Measurements from ENCODE around the gene HTT.

Gene HTT

DNA sequence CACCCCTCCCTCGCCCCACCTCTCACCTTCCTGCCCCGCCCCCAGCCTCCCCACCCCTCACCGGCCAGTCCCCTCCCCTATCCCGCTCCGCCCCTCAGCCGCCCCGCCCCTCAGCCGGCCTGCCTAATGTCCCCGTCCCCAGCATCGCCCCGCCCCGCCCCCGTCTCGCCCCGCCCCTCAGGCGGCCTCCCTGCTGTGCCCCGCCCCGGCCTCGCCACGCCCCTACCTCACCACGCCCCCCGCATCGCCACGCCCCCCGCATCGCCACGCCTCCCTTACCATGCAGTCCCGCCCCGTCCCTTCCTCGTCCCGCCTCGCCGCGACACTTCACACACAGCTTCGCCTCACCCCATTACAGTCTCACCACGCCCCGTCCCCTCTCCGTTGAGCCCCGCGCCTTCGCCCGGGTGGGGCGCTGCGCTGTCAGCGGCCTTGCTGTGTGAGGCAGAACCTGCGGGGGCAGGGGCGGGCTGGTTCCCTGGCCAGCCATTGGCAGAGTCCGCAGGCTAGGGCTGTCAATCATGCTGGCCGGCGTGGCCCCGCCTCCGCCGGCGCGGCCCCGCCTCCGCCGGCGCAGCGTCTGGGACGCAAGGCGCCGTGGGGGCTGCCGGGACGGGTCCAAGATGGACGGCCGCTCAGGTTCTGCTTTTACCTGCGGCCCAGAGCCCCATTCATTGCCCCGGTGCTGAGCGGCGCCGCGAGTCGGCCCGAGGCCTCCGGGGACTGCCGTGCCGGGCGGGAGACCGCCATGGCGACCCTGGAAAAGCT lies at the start of gene HTT, which contains the start of gene HTT-AS:
Gene HTT, plus strand, starts transcription at position 604 of the 768 bp plus-strand sequence. Its CDS starts 145 bp downstream, at position 749.
Gene HTT-AS, minus strand, starts transcription at position 461 of the 768 bp plus-strand sequence.
- peak; percentile 98 for DNase-seq

- no peak for DNase-seq
Measured at GRCh38 chr4:3025881-3026280, 48.6 kb upstream of the HTT start.

DNA sequence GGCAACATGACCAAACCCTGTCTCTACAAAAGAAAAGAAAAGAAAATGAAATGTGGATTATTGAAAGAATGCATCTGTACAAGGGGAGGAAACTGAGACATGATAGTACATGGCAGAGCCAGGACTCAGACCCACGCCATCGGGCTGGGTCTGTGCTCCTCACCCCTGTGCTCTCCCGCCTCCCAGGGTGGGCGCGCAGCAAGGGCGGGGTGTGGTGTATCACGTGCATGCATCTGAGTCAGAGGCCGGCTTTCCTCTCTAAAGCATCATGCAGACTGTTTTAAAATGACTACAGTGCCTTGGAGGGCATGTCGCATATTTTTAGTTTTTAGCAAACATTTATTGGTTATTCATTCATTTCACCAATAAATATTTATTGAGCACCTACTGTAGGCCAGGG lies 47.9 kb upstream of the HTT start:
- DNase-seq, result no peak

DNA sequence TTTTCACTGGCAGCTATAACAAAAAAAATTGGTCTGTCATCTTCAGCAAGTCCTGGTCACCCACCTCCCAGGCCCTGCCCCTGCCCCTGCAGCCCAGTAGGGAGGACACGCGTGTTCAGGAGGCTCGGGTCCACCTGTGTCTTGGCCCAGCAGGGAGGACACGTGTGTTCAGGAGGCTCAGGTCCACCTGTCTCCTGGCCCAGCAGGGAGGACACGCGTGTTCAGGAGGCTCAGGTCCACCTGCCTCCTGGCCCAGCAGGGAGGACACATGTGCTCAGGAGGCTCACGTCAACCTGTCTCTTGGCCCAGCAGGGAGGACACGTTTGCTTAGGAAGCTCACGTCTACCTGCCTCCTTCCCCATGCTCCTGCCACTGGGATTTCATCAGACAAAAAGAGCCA lies 45.0 kb upstream of the HTT start:
- no peak for DNase-seq

- DNase-seq, result no peak
Measured at GRCh38 chr4:3030566-3031356, 43.7 kb upstream of the HTT start.

DNA sequence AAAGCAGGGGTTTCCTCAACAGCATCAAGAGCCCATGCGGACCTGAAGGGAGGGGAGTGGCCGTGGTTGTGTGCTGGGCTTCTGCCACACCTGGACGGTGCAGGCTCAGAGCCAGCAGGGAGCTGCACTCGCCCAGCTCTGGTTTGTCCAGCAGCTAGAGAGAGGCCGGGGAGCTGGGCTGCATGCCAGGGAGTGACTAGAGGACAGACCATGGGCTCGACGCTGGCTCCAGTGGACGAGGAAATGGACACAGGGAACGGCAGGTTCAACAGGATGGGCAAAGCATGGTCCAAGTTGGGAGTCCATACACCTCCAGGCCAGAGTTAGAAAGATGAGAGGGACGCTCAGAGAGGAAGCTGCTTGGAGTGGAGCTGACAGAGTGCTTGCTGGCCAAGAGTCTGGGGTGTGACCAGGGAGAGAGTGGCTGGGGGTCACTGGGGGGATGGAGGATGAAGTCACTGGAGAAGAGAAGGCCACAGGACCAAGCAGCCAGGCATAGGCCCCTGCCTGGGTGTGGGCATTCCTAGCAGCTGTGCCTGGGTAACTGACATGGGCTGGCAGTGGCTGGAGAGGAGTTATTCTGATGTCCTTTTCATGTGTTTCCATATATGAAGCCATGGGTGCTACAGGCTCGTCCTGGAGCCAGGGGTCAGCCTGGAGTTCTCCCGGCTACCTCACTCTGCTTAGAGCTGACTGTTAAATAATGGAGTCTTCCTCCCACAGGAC lies 43.0 kb upstream of the HTT start:
- no peak for DNase-seq

GRCh38 chr4:3034231-3034630 lies 40.2 kb upstream of the HTT start:
- no peak for DNase-seq

GRCh38 chr4:3035249-3035648 lies 39.2 kb upstream of the HTT start:
- no peak for DNase-seq

DNA sequence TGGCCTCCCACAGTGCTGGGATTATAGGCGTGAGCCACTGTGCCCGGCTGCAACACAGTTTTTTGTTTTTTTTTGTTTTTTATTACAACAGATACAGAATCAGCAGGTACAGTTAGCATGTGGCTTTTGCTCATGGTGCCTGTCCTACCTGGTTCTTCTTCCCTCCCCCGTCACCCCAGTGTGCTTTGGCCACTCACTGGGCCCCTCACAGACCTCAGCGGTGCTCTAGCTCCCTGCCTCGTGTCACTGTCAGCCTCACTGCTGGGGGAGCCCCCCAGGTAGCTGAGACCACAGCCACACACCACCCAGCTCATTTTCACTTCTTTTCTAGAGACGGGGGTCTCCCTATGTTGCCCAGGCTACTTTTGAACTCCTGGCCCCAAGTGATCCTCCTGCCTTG lies 38.8 kb upstream of the HTT start:
- no peak for DNase-seq

GRCh38 chr4:3036131-3036952 lies 38.1 kb upstream of the HTT start:
- no peak for DNase-seq

DNA sequence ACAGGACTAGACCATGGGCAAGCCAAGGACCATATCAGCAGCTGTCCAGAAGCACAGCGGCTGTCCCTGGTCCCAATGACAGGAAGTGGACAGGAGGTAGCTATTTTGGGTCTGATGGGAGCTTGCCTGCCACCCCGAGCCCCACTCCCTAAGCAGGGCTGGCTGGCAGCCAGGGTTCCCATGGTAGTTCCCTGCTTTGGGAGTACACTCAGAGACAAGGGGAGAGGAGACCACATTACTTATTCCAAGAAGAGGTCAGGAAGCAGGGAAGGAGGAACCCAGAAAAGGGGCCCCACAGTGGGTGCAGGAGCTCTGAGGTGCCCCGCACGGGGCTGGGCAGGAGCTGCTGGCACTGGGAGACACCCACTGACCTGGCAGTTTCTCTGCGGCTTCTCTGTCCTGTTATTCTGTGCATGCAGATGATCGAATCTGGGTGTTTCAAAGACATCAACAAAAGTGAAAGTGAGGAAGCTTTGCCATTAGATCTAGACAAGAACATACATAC lies 36.5 kb upstream of the HTT start:
- DNase-seq, result peak; percentile 60

DNA sequence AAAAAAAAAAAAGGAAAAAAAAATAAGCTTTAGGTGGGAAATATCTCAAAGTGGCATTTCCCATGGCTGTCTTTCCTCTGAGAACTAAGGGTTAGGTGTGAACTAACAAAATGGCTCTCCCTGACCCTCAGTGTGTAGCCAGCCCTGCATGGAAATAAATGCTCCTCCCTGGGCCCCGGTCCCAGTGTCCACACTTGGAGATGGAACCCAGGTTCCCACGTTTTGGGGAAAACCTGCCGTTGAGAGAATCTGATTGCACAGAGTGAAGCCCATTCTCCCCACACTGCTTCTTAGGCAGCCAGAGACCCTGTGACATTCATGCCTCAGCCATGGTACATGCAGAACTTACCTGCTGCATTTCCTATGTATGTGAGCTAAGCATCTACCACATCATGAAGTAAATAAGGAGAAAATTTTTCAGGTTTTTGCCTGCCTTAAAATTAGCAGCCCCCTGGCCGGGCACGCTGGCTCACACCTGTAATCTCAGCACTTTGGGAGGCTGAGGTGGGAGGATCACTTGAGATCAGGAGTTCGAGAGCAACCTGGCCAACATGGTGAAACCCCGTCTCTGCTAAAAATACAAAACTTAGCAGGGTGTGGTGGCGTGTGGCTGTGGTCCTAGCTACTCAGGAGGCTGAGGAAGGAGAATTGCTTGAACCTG lies 34.6 kb upstream of the HTT start:
- DNase-seq, result no peak

DNA sequence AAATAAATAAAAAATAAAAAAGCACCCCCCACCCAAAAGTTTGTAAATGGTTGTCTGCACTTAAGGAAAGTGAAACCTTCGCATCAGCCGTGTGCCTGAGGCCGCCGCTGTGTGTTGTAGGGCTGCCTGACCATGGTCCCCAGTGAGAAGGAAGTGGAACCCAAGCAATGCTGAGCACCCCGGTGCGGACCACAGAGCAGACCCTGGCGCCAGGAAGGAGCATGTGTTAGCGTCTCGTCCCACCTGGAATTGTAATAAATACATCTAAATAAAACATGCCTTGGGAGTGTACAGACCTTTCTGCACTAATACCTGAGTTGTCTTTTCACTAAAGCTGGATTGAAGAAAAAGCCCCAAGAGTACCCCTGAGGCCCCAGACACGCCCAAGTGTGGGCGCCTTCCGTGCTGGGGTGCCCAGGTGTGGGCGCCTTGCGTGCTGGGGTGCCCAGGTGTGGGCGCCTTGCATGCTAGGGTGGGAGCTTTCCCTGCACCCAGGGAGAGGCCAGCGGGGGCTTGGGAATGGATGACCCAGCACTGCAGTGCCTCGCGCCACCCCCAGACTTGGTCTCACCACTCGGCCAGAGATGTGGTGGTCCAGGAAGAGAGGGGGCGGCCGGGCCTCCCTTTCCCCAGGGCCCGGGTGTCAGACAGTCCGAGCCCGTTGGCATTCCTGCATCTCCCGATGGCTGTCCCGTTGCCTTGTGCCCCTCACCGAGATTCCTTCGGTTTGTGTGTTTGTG lies 33.9 kb upstream of the HTT start:
- no peak for DNase-seq

DNA sequence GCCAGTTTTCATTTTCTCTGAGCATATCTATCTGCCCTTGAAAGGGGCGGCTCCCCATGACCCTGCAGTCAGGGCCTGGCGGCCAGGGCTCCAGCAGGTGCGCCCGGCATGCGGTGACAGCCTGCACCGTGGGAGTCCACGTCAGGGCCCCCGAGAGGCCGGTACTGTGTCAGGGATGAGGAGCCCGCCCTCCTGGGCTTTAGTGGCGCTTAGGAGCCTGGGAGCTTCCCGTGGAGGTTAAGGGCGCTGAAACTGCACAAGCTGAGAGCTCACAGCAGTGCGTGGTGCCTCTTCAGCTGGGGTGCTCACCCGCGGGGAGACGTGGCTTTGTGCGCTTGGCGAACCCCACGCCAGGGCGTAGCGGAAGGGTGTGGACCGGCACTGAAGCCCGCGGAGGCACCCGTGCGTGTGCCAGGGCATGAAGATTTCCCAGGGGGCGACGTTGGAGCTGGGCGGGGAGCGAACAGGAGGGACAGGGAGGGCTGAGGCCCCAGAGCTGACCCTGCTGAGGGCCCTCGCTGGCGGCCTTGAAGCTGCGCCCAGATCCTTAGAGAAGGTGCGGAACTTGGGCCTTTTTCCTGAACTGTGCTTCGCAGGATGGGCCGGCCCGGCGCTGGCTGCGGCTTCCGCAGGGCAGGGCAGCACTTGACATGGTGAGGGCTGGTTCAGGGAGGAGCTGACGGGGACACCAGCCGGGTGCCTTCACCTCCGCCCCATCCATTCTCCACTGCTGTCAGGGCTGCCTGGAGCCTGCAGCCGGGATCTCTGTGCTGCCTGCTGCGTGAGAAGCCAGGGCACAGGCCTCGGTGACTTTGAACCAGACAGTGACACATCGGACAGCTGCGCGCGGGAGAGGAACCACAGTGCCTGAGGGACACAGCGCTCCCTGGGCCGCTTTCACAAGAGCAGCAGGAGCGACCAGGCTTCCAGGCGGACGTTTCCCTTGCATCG lies 33.0 kb upstream of the HTT start:
- peak; percentile 54 for DNase-seq

- no peak for DNase-seq
Measured at GRCh38 chr4:3042226-3042625, 32.3 kb upstream of the HTT start.

GRCh38 chr4:3043282-3044020 lies 31.0 kb upstream of the HTT start:
- no peak for DNase-seq

DNA sequence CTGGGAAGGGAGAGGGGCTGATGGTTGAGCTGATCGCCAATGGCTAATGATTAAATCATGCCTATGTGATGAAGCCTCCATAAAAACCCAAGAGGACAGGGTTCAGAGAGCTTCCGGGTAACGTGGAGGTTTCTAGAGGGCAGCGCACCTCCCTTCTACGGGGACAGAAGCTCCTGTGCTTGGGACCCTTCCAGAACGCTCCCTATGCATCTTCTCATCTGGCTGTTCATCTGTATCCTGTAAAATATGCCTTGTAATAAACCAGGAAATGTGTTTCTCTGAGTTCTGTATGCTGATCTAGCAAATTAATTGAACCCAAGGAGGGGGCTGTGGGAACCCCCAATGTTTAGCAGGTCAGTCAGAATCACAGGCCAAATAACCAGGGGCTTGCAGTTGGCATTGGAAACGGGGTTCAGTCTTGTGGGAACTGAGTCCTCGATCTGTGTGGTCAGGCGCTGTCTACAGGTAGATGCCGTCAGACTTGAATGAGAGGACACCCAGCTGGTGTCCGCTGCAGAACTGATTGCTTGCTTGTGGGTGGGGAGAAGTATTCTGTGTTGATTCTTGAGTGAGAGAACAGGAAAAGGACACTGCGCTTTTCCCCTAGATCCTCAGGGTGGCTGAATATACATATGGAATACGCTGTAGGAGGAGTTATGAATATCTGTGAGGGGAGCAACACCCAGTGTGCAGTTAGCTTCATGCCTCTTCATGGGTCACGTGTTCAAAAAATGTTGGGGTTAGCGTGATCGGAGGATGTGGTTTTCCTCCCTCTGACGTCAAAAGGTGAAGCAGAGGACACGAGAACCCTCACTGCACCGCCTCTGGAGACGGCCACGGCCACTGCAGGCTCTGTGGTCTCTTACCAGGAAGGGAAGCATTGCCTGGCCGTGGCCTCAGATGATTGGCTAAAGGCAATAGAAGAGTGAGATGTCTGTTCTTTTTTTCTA lies 29.3 kb upstream of the HTT start:
- no peak for DNase-seq

- DNase-seq, result no peak
Measured at GRCh38 chr4:3046162-3046561, 28.3 kb upstream of the HTT start.

Measured in left hindlimb (tissue), 1 donor.